K562 (cell line): ENCODE results near the gene CTSD. TPM values are rescaled to one million over a fixed set of nuclear protein-coding genes. Genes with fewer than 3 reads are reported as not detected.

Experiments
- ATAC-seq: fragments of 200-7000 bp; cut with Tn5 transposase; 3 replicates; pipeline ENCODE4 v1.9.1; 2020; ENCODE audit warnings: moderate library complexity
- BruUV-seq: library from RNA; stranded (reverse); fragments of 400-500 nt; replicated peaks from 2 replicates; lab custom pipeline; 2021; lab: Mats Ljungman, UMichigan
- CTCF ChIA-PET: fragments of 300-600 bp; formaldehyde crosslinking; extraction: SDS; loops from one replicate; lab custom pipeline; 2021; ENCODE audit warnings: low intra/inter-chr PET ratio; lab: Yijun Ruan, JAX
- POLR2A ChIA-PET: fragments of 300-600, 350-650 bp; sonication (Branson Sonifier 250); formaldehyde crosslinking; extraction: SDS; loops from one replicate; lab custom pipeline; 2021; ENCODE audit warnings: antibody characterized with exemption, inconsistent platforms; lab: Yijun Ruan, JAX
- DNase-seq, 4 experiments: peaks; one replicate each; pipeline versions ENCODE4 v3.0.0 to v3.0.0-alpha.2; 2011 to 2018; ENCODE audit warnings: low spot score in 3 of 4, mixed read lengths in 3 of 4; ENCODE audit errors: extremely low read depth in 1 of 4
- FAIRE-seq: peaks from 2 replicates; lab custom pipeline; 2011; peaks lifted over from hg19 to GRCh38; lab: Jason Lieb, UNC
- H2AFZ ChIP-seq: 2 replicates; pipeline ENCODE4 v1.6.0; 2011; ENCODE audit warnings: low read depth, low read length, control low read depth, inconsistent platforms
- H3K27ac ChIP-seq: fragments of 200-600 bp; 3 replicates; pipeline ENCODE4 v1.8.0; 2011; ENCODE audit warnings: low read depth, mild to moderate bottlenecking, control low read depth, inconsistent platforms, low read length, moderate library complexity, mixed read lengths; ENCODE audit errors: extremely low read depth
- H3K27me3 ChIP-seq, 2 experiments: fragments of 300-600 bp in 1 of 2; 2 replicates in 1 of 2; 3 replicates in 1 of 2; pipeline versions ENCODE4 v1.6.0 to v1.8.0; 2011; ENCODE audit warnings: inconsistent platforms in 2 of 2, low read length in 2 of 2, mild to moderate bottlenecking in 1 of 2, mixed read lengths in 1 of 2, moderate library complexity in 1 of 2; ENCODE audit not compliant: control insufficient read depth in 2 of 2, insufficient read depth in 2 of 2
- H3K36me3 ChIP-seq: fragments of 300-600 bp; 3 replicates; pipeline ENCODE4 v1.8.0; 2011; ENCODE audit warnings: mild to moderate bottlenecking, low read length, inconsistent platforms; ENCODE audit not compliant: control insufficient read depth, insufficient read depth
- H3K4me1 ChIP-seq, 2 experiments: fragments of 200-600 bp in 1 of 2; replicated peaks in 1 of 2; 2 replicates in 1 of 2; 3 replicates in 1 of 2; pipeline versions ENCODE4 v1.5.1 to v1.8.0; 2011; ENCODE audit warnings: inconsistent platforms in 2 of 2, low read length in 2 of 2, mild to moderate bottlenecking in 1 of 2, mixed read lengths in 1 of 2, moderate library complexity in 1 of 2; ENCODE audit not compliant: control insufficient read depth in 2 of 2, insufficient read depth in 2 of 2
- H3K4me2 ChIP-seq: 2 replicates; pipeline ENCODE4 v1.6.1; 2011; ENCODE audit warnings: low read length, control low read depth, inconsistent platforms, mixed read lengths; ENCODE audit not compliant: insufficient read depth
- H3K4me3 ChIP-seq: fragments of 200-600 bp; sonication (generic), shearing (Covaris generic); 2 replicates; pipeline ENCODE4 v1.5.1; 2016; ENCODE audit warnings: control low read depth, inconsistent platforms
- H3K79me2 ChIP-seq: fragments of 200-600 bp; 3 replicates; pipeline ENCODE4 v1.8.0; 2011; ENCODE audit warnings: low read length, inconsistent platforms; ENCODE audit not compliant: control insufficient read depth, insufficient read depth
- H3K9ac ChIP-seq, 2 experiments: 2 replicates each; pipeline versions ENCODE4 v1.6.0 to v1.6.1; 2011; ENCODE audit warnings: low read depth in 2 of 2, low read length in 2 of 2, control low read depth in 1 of 2, inconsistent platforms in 1 of 2, mild to moderate bottlenecking in 1 of 2, mixed read lengths in 1 of 2; ENCODE audit not compliant: insufficient read depth in 1 of 2
- H3K9me1 ChIP-seq: one replicate; pipeline ENCODE4 v1.6.0; 2011; ENCODE audit warnings: inconsistent platforms, mild to moderate bottlenecking, low read length, moderate library complexity; ENCODE audit not compliant: control insufficient read depth, insufficient read depth
- H3K9me3 ChIP-seq: replicated peaks from 2 replicates; pipeline ENCODE4 v1.5.1; 2011; ENCODE audit warnings: low read depth, low read length, inconsistent platforms; ENCODE audit not compliant: control insufficient read depth, insufficient read depth
- H4K20me1 ChIP-seq: replicated peaks from 2 replicates; pipeline ENCODE4 v1.6.1; 2011; ENCODE audit warnings: low read length, inconsistent platforms, mixed read lengths; ENCODE audit not compliant: control insufficient read depth, insufficient read depth
- ARNT ChIP-seq, 2 experiments: fragments of 450-650 bp; IDR thresholded peaks; 2 replicates each; pipeline ENCODE4 v1.6.1; 2016; ENCODE audit warnings: mild to moderate bottlenecking in 1 of 2
- CEBPZ ChIP-seq: fragments of 150-350 bp; IDR thresholded peaks from 2 replicates; pipeline ENCODE4 v1.6.1; 2014; ENCODE audit warnings: low read depth, mild to moderate bottlenecking, low read length, borderline replicate concordance
- ELK1 ChIP-seq: sonication (generic); formaldehyde crosslinking; IDR thresholded peaks from 2 replicates; pipeline ENCODE4 v1.8.1; 2022; ENCODE audit warnings: missing genetic modification reagents
- L3MBTL2 ChIP-seq: fragments of 450-650 bp; IDR thresholded peaks from 2 replicates; pipeline ENCODE4 v1.6.1; 2016; ENCODE audit warnings: mild to moderate bottlenecking, moderate library complexity
- MIER1 ChIP-seq: fragments of 450-650 bp; IDR thresholded peaks from 2 replicates; pipeline ENCODE4 v1.6.1; 2016; ENCODE audit warnings: antibody characterized with exemption, mild to moderate bottlenecking, low read depth
- SAFB ChIP-seq: fragments of 200-400 bp; formaldehyde crosslinking; IDR thresholded peaks from 2 replicates; pipeline ENCODE4 v1.6.1; 2017; ENCODE audit warnings: low read depth, low read length, borderline replicate concordance
- SLC30A9 ChIP-seq: fragments of 250-450 bp; sonication (Bioruptor Pico); IDR thresholded peaks from 2 replicates; pipeline ENCODE4 v1.8.0; 2022; ENCODE audit warnings: mild to moderate bottlenecking, moderate library complexity
- SRSF7 ChIP-seq: fragments of 200-400 bp; formaldehyde crosslinking; optimal IDR thresholded peaks from 2 replicates; pipeline ENCODE3; 2017; ENCODE audit warnings: mild to moderate bottlenecking, low read depth, low read length
- ZBTB1 ChIP-seq: sonication (generic); formaldehyde crosslinking; IDR thresholded peaks from 2 replicates; pipeline ENCODE4 v1.8.1; 2023; ENCODE audit warnings: missing genetic modification reagents, low read depth, mild to moderate bottlenecking, borderline replicate concordance
- ZKSCAN3 ChIP-seq: fragments of 250-450 bp; sonication (Bioruptor Pico); IDR thresholded peaks from 2 replicates; pipeline ENCODE4 v1.4.0; 2020
- ZKSCAN8 ChIP-seq: fragments of 200-800 bp; sonication (Bioruptor generic); IDR thresholded peaks from 2 replicates; pipeline ENCODE4 v1.6.1; 2016; ENCODE audit warnings: missing genetic modification characterization, missing compliant biosample characterization
- ZNF518B ChIP-seq: fragments of 250-450 bp; sonication (Bioruptor Pico); IDR thresholded peaks from 2 replicates; pipeline ENCODE4 v1.5.0; 2021; ENCODE audit warnings: mild to moderate bottlenecking, moderate library complexity
- ZNF764 ChIP-seq: fragments of 250-450 bp; sonication (Bioruptor Pico); IDR thresholded peaks from 2 replicates; pipeline ENCODE4 v1.4.0; 2020; ENCODE audit warnings: low read depth, mild to moderate bottlenecking, moderate library complexity
- WGBS: fragments of 100-300 bp; shearing (Covaris generic); methylation state at CpG from one replicate; pipeline ENCODE4 v1.1.6; 2016; ENCODE audit warnings: low coverage, mixed read lengths; ENCODE audit not compliant: insufficient coverage; ENCODE audit errors: missing lambda C conversion rate; 5-methylcytosine and 5-hydroxymethylcytosine counted together
- in situ Hi-C: fragments of 300-500 bp; cut with MboI; formaldehyde crosslinking; loops from 4 replicates; pipeline ENCODE4 v1.15.0; 2018; ENCODE audit warnings: inconsistent platforms, mixed read lengths
- intact Hi-C: fragments of 100-400 bp; cut with micrococcal nuclease; formaldehyde crosslinking; loops from 2 replicates; pipeline ENCODE4 v1.14.2; 2022
- polyA plus RNA-seq, 8 experiments: library from polyadenylated mRNA; depleted of rRNA in 4 of 8; stranded (reverse) in 5 of 8; unstranded in 3 of 8; fragments of >200 nt; fragmentation: Nextera tagmentation in 2 of 8; fragmentation: Illumina TruSeq in 1 of 8; extraction: Ambion mirVana in 2 of 8; extraction: Trizol in 1 of 8; gene quantifications; 2 replicates each; pipeline versions ENCODE4 v1.2.1 to v1.2.3, GENCODE V29; 2011 to 2014; ENCODE audit warnings: inconsistent platforms in 1 of 8, missing spikeins in 1 of 8
- total RNA-seq, 7 experiments: library from RNA; depleted of rRNA in 6 of 7; stranded (reverse); fragments of >200 nt in 6 of 7; fragmentation: Illumina TruSeq in 2 of 7; extraction: Trizol in 2 of 7; gene quantifications; 2 replicates each; pipeline versions ENCODE4 v1.2.1 to v1.2.3, GENCODE V29; 2011 to 2021; ENCODE audit warnings: low replicate concordance in 1 of 7
- TF ChIP-seq, protein P1 (sequence below): fragments of 250-450 bp; sonication (Bioruptor Pico); IDR thresholded peaks from 2 replicates; pipeline ENCODE4 v1.8.0; 2021; ENCODE audit warnings: mild to moderate bottlenecking, moderate library complexity

Gene CTSD
- total and polyA plus RNA-seq, 9 of the 15 experiments (the other 6 are each of a cell fraction or from before 2014, with no cell fraction given) = 1.0 to 112 (median 40.9) TPM

GRCh38 chr11:1786466-1786865 lies 22.7 kb upstream of the CTSD start:
- no TSS peak for BruUV-seq
- intact Hi-C loops = no loop called here
- Histone ChIP-seq H4K20me1 (0 out of 2 replicates have a peak, but pooled peaks cover 8% of the 10 kb centered on the region), H3K4me1 (peaks cover 6 to 29% of the 10 kb centered on the region in 2 experiments; a peak in 4 of 5 replicates), H3K27ac (no peak overlapping the region), H3K9me1 (no peaks in the 10 kb centered on the region), H3K4me3 (no peak overlapping the region), H3K36me3 (no peaks in the 10 kb centered on the region), H3K9ac (no peak overlapping the region), H3K79me2 (no peaks in the 10 kb centered on the region), H2AFZ (no peak overlapping the region), H3K27me3 (peaks cover 50 to 72% of the 10 kb centered on the region in 2 experiments), H3K9me3 (no peaks in the 10 kb centered on the region), H3K4me2 (no peak overlapping the region)
- in situ Hi-C loops = no loop called here
- POLR2A ChIA-PET = no interaction called here
- FAIRE-seq (no peak), DNase-seq (no peak), ATAC-seq (no peak)
- WGBS = 11% methylated on average over 4 of the region's 4 CpGs
- CTCF ChIA-PET = no interaction called here
- TF ChIP-seq SRSF7 (no peak), ZNF764 (CRISPR knock-in tag) (no peak), CEBPZ (no peak), ZKSCAN3 (no peak), ZNF518B (CRISPR knock-in tag) (no peak), ARNT (IDR thresholded peaks at IDR 0.05) (no peak), ZBTB1 (CRISPR knock-in tag) (no peak), SLC30A9 (CRISPR knock-in tag) (no peak), SAFB (no peak), ZKSCAN8 (CRISPR knock-in tag) (no peak), MIER1 (no peak), ELK1 (CRISPR knock-in tag) (no peak), L3MBTL2 (no peak)
- TF ChIP-seq, protein P1, sequence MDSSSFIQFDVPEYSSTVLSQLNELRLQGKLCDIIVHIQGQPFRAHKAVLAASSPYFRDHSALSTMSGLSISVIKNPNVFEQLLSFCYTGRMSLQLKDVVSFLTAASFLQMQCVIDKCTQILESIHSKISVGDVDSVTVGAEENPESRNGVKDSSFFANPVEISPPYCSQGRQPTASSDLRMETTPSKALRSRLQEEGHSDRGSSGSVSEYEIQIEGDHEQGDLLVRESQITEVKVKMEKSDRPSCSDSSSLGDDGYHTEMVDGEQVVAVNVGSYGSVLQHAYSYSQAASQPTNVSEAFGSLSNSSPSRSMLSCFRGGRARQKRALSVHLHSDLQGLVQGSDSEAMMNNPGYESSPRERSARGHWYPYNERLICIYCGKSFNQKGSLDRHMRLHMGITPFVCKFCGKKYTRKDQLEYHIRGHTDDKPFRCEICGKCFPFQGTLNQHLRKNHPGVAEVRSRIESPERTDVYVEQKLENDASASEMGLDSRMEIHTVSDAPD = no peak
